GM19035 (cell line): ENCODE results near the gene LYPD6.

ENCODE experiments used
- ATAC-seq: cut with Tn5 transposase; IDR thresholded peaks from one replicate; pipeline ENCODE4 v1.9.1; 2021; ENCODE audit not compliant: unreplicated experiment

The LYPD6 gene

GRCh38 chr2:149448315-149448714 is 117.9 kb downstream of the LYPD6 start:
- ATAC-seq: no peak

- ATAC-seq: no peak
Observed at GRCh38 chr2:149449017-149449416, 118.6 kb downstream of the LYPD6 start.

GRCh38 chr2:149451417-149452165 is 121.2 kb downstream of the LYPD6 start:
- no peak for ATAC-seq

- no peak for ATAC-seq
Observed at GRCh38 chr2:149456285-149456684, 125.9 kb downstream of the LYPD6 start.

GRCh38 chr2:149458502-149458901 is 128.1 kb downstream of the LYPD6 start:
- ATAC-seq: no peak

- peak; percentile 95 for ATAC-seq
Observed at GRCh38 chr2:149463328-149464002, 133.1 kb downstream of the LYPD6 start.

- no peak for ATAC-seq
Observed at GRCh38 chr2:149464396-149464795, 134.0 kb downstream of the LYPD6 start.

GRCh38 chr2:149465873-149466272 is 135.5 kb downstream of the LYPD6 start:
- ATAC-seq: no peak

GRCh38 chr2:149466635-149467034 is 136.2 kb downstream of the LYPD6 start:
- ATAC-seq: no peak

- no peak for ATAC-seq
Observed at GRCh38 chr2:149467436-149467835, 137.0 kb downstream of the LYPD6 start.

GRCh38 chr2:149468636-149469035 is 138.2 kb downstream of the LYPD6 start:
- no peak for ATAC-seq

- no peak for ATAC-seq
Observed at GRCh38 chr2:149470046-149470445, 139.7 kb downstream of the LYPD6 start.

- ATAC-seq: no peak
Observed at GRCh38 chr2:149472413-149472812, 142.0 kb downstream of the LYPD6 start.

GRCh38 chr2:149473068-149473467 is 142.7 kb downstream of the LYPD6 start:
- no peak for ATAC-seq

GRCh38 chr2:149473521-149473920 is 143.1 kb downstream of the LYPD6 start:
- no peak for ATAC-seq

GRCh38 chr2:149483004-149483605 is 152.7 kb downstream of the LYPD6 start:
- no peak for ATAC-seq

GRCh38 chr2:149486664-149487063 is 156.3 kb downstream of the LYPD6 start:
- ATAC-seq: no peak

- no peak for ATAC-seq
Observed at GRCh38 chr2:149487189-149487588, 156.8 kb downstream of the LYPD6 start.

- no peak for ATAC-seq
Observed at GRCh38 chr2:149488706-149489440, 158.5 kb downstream of the LYPD6 start.

- ATAC-seq: no peak
Observed at GRCh38 chr2:149489452-149489851, 159.1 kb downstream of the LYPD6 start.

- ATAC-seq: no peak
Observed at GRCh38 chr2:149490296-149490695, 159.9 kb downstream of the LYPD6 start.
